ENCODE measurements around the gene PDHX.

Gene PDHX

DNA sequence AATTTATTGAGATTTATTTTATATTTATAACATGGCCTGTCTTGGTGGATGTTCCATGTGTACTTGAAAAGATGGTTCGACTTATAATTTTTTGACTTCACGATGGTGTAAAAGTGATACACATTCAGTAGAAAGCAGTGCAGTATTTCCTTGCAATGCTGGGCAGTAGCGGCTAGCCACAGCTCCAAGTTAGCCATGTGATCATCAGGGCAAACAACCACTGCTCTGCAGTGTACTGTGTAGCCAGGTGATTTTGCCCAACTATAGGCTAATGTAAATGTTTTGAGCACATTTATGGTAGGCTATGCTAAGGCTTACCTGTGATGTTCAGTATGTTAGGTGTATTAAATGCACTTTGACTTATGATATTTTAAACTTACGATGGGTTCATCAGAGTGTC is 52.4 kb downstream of the PDHX start:
- TF ChIP-seq, protein P1, sequence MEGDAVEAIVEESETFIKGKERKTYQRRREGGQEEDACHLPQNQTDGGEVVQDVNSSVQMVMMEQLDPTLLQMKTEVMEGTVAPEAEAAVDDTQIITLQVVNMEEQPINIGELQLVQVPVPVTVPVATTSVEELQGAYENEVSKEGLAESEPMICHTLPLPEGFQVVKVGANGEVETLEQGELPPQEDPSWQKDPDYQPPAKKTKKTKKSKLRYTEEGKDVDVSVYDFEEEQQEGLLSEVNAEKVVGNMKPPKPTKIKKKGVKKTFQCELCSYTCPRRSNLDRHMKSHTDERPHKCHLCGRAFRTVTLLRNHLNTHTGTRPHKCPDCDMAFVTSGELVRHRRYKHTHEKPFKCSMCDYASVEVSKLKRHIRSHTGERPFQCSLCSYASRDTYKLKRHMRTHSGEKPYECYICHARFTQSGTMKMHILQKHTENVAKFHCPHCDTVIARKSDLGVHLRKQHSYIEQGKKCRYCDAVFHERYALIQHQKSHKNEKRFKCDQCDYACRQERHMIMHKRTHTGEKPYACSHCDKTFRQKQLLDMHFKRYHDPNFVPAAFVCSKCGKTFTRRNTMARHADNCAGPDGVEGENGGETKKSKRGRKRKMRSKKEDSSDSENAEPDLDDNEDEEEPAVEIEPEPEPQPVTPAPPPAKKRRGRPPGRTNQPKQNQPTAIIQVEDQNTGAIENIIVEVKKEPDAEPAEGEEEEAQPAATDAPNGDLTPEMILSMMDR (IDR thresholded peaks at IDR 0.05; ENCODE audit: borderline replicate concordance, insufficient read depth, low read depth, low read length): no peak
- no peak overlapping the region for H3K4me3 ChIP-seq (ENCODE audit: low read depth, low read length)

DNA sequence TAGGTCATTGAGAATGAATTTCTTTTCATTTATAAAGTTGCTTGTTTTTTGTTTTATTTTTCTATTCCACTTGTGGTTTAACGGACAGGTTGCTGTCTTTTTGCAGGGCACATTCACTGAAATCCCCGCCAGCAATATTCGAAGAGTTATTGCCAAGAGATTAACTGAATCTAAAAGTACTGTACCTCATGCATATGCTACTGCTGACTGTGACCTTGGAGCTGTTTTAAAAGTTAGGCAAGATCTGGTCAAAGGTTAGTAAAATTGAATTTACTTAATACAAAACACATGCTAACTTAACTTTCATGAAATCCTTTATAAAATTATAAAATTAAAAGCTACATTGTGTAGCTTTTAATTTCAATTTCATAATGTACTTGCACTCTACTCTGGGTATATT is 53.6 kb downstream of the PDHX start:
- no peak overlapping the region for H3K4me3 ChIP-seq (ENCODE audit: low read depth, low read length)
- TF ChIP-seq, protein P1 (IDR thresholded peaks at IDR 0.05; ENCODE audit: borderline replicate concordance, insufficient read depth, low read depth, low read length): no peak

DNA sequence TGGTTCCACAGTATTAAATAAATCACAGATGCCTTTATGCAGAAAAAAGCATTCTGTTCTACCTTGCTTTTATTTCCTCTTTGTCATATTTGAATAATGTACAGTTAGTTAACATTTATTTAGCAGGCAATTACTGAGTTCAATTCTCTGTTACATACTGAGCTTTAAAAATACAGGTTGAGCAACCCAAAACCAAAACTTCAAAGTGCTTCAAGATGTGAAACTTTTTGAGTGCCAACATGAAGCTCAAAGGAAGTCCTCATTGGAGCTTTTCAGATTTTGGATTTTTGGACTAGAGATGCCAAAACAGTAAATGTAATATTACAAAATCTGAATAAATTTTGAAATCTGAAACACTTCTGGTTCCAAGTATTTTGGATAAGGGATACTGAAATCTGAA is 54.1 kb downstream of the PDHX start:
- H3K4me3 ChIP-seq (ENCODE audit: low read depth, low read length): no peak overlapping the region
- TF ChIP-seq, protein P1 (IDR thresholded peaks at IDR 0.05; ENCODE audit: borderline replicate concordance, insufficient read depth, low read depth, low read length): no peak

DNA sequence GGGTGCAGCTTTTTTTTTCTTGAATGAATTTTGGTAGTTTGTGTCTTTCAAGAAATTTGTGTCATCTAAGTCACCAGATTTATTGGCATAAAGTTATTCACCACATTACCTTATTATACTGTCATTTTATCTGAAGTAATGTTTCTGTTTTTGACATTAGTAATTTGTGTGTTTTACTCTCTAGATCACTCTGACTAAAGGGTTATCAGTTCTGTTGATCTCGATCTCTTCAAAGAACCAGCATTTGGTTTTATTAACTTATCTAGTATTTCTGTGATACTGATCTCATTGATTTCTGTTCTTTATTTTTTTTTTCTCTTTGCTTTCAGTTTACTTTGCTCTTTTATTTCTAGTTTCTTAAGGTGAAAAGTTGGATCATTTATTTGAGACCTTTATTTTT is 55.5 kb downstream of the PDHX start:
- H3K4me3 ChIP-seq (ENCODE audit: low read depth, low read length): no peak overlapping the region
- TF ChIP-seq, protein P1 (IDR thresholded peaks at IDR 0.05; ENCODE audit: borderline replicate concordance, insufficient read depth, low read depth, low read length): no peak

DNA sequence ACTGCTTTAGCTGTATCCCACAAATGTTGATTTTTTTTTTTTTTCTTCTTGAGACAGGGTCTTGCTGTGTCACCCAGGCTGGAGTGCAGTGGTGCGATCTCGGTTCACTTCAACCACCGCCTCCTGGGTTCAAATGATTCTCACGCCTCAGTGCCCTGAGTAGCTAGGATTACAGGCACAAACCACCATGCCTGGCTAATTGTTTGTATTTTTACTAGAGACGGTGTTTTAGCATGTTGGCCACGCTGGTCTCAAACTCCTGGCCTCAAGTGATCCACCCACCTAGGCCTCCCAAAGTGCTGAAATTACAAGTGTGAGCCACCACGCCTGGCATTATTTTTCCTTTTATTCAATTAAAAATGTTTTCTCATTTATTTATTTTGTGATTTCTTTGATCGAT is 55.9 kb downstream of the PDHX start:
- TF ChIP-seq, protein P1 (IDR thresholded peaks at IDR 0.05; ENCODE audit: borderline replicate concordance, insufficient read depth, low read depth, low read length): no peak
- no peak overlapping the region for H3K4me3 ChIP-seq (ENCODE audit: low read depth, low read length)

DNA sequence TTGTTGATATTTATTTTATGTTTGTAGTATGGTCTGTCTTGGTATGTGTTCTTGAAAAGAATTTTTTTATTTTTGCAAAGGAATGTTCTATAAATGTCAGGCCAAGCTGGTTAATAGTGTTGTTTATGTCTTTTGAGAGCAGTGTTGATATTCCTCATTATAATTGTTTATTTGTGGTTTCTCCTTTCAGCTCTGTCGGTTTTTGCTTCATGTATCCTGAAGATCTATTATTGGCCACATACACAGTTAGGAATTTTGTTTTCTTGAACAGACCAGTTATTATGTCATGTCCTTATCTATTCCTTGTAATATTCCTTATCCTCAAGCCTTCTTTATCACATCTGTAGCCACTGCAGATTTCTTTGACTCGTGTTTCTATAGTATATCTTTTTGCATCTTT is 56.5 kb downstream of the PDHX start:
- TF ChIP-seq, protein P1 (IDR thresholded peaks at IDR 0.05; ENCODE audit: borderline replicate concordance, insufficient read depth, low read depth, low read length): no peak
- H3K4me3 ChIP-seq (ENCODE audit: low read depth, low read length): no peak overlapping the region

DNA sequence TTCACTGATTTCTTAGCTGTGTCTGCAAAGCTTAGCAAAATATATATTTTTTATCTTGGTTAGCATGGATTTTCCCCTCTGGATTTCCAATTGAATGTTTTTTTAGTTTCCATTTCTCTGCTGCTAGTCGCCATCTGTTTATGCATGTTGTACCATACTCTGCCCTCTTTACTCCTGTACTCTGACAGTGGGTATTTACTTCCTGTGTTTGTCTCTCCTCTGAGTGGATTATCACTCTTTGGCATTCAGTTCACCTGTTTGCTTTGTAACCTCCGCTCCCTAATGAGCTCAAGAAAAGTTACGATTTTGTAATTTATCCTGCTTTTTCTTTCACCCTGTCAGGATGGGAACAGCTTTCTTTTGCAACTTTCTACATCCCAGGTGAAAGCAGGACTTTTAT is 59.1 kb downstream of the PDHX start:
- TF ChIP-seq, protein P1 (IDR thresholded peaks at IDR 0.05; ENCODE audit: borderline replicate concordance, insufficient read depth, low read depth, low read length): no peak
- no peak overlapping the region for H3K4me3 ChIP-seq (ENCODE audit: low read depth, low read length)
